HepG2 (cell line): ENCODE measurements around the gene SEMA5B. TPM values are rescaled to one million over a fixed set of nuclear protein-coding genes. Genes with fewer than 3 reads are reported as not detected.
A peak's percentile ranks its signal among the peaks of the same experiment; 100 is the strongest.

Source experiments
- ATF5 ChIP-seq: sonication (generic); formaldehyde crosslinking; IDR thresholded peaks from 2 replicates; pipeline ENCODE4 v1.4.0; 2020; ENCODE audit warnings: mild to moderate bottlenecking, low read depth, missing genetic modification reagents
- DR1 ChIP-seq: sonication (generic); formaldehyde crosslinking; IDR thresholded peaks from 2 replicates; pipeline ENCODE4 v1.8.0; 2021; ENCODE audit warnings: mild to moderate bottlenecking, missing genetic modification reagents, inconsistent platforms
- GLI4 ChIP-seq: sonication (generic); formaldehyde crosslinking; IDR thresholded peaks from 2 replicates; pipeline ENCODE4 v1.5.1; 2020; ENCODE audit warnings: missing genetic modification reagents, mild to moderate bottlenecking, moderate library complexity, borderline replicate concordance
- KLF11 ChIP-seq: IDR thresholded peaks from 2 replicates; pipeline ENCODE4 v1.6.1; 2016; ENCODE audit warnings: missing compliant biosample characterization
- NR2F2 ChIP-seq: IDR thresholded peaks from 2 replicates; pipeline ENCODE4 v1.6.1; 2012; ENCODE audit warnings: low read depth, inconsistent platforms, borderline replicate concordance
- ONECUT2 ChIP-seq: sonication (generic); formaldehyde crosslinking; IDR thresholded peaks from 2 replicates; pipeline ENCODE4 v1.4.0; 2020; ENCODE audit warnings: missing genetic modification reagents
- REST ChIP-seq, 2 experiments: IDR thresholded peaks; 2 replicates each; pipeline ENCODE4 v1.6.1; 2011 to 2012; ENCODE audit warnings: low read length in 2 of 2, borderline replicate concordance in 1 of 2, low read depth in 1 of 2, mild to moderate bottlenecking in 1 of 2, moderate library complexity in 1 of 2
- STAT6 ChIP-seq: sonication (generic); formaldehyde crosslinking; IDR thresholded peaks from 2 replicates; pipeline ENCODE4 v1.4.0; 2020; ENCODE audit warnings: missing genetic modification reagents, mild to moderate bottlenecking, borderline replicate concordance
- SYNCRIP ChIP-seq: fragments of 200-400 bp; formaldehyde crosslinking; IDR thresholded peaks from 2 replicates; pipeline ENCODE4 v1.6.1; 2018; ENCODE audit warnings: mild to moderate bottlenecking, low read depth, low read length; ENCODE audit not compliant: insufficient read depth
- ZBTB3 ChIP-seq: sonication (generic); formaldehyde crosslinking; IDR thresholded peaks from 2 replicates; pipeline ENCODE4 v1.4.0; 2020; ENCODE audit warnings: low read depth, mild to moderate bottlenecking, moderate library complexity, missing genetic modification reagents, borderline replicate concordance
- ZBTB4 ChIP-seq: sonication (generic); formaldehyde crosslinking; IDR thresholded peaks from 2 replicates; pipeline ENCODE4 v1.4.0; 2020; ENCODE audit warnings: missing genetic modification reagents, mild to moderate bottlenecking, borderline replicate concordance
- ZNF501 ChIP-seq: sonication (generic); formaldehyde crosslinking; IDR thresholded peaks from 2 replicates; pipeline ENCODE4 v1.5.1; 2020; ENCODE audit warnings: mild to moderate bottlenecking, moderate library complexity, missing genetic modification reagents
- ZNF556 ChIP-seq: sonication (generic); formaldehyde crosslinking; IDR thresholded peaks from 2 replicates; pipeline ENCODE4 v1.4.0; 2020; ENCODE audit warnings: mild to moderate bottlenecking, missing genetic modification reagents, borderline replicate concordance
- ZNF800 ChIP-seq: sonication (generic); formaldehyde crosslinking; IDR thresholded peaks from 2 replicates; pipeline ENCODE4 v1.4.0; 2020; ENCODE audit warnings: missing genetic modification reagents
- polyA plus RNA-seq, 8 experiments: library from polyadenylated mRNA; depleted of rRNA in 3 of 8; stranded (reverse) in 7 of 8; unstranded in 1 of 8; fragments of >200 nt; fragmentation: Illumina TruSeq in 4 of 8; extraction: Trizol in 4 of 8; gene quantifications; 2 replicates each; pipeline versions ENCODE4 v1.2.1 to v1.2.3, GENCODE V29; 2011 to 2016; ENCODE audit warnings: low read depth in 4 of 8, missing spikeins in 1 of 8, mixed read lengths in 1 of 8; ENCODE audit not compliant: insufficient read depth in 1 of 8
- total RNA-seq, 5 experiments: library from RNA; depleted of rRNA; stranded (reverse); fragments of >200 nt; fragmentation: Illumina TruSeq; extraction: Trizol; gene quantifications; 2 replicates each; pipeline ENCODE4 v1.2.3, GENCODE V29; 2016; ENCODE audit warnings: low read depth in 1 of 5

The SEMA5B gene
- total and polyA plus RNA-seq, 2 of the 13 experiments (the other 11 are each of a cell fraction or from before 2014, with no cell fraction given): not detected

GRCh38 chr3:123066896-123067688 lies 39.5 kb upstream of the SEMA5B start, which contains the start of gene PDIA5 (continued):
- TF ChIP-seq DR1 (CRISPR knock-in tag) (peak; percentile 70; the same call in 1 of the 2 replicates), ZBTB3 (CRISPR knock-in tag) (0 out of 2 replicates have a peak, but pooled peaks have one; percentile 78), REST (IDR thresholded peaks at IDR 0.05; ENCODE audit: borderline replicate concordance in 1 of 2, low read depth in 1 of 2, low read length in 2 of 2) (0 out of 4 replicates have a peak, but pooled peaks of 1 of the 2 experiments have one; percentile 5), ZNF556 (CRISPR knock-in tag) (peak; percentile 77), NR2F2 (no peak), GLI4 (no peak), ZBTB4 (CRISPR knock-in tag) (no peak), KLF11 (peak; percentile 90; the same call in 1 of the 2 replicates), ATF5 (CRISPR knock-in tag) (no peak), STAT6 (CRISPR knock-in tag) (0 out of 2 replicates have a peak, but pooled peaks have one; percentile 14), SYNCRIP (no peak), ZNF800 (CRISPR knock-in tag) (peak; percentile 63; the same call in 1 of the 2 replicates), ZNF501 (peak; percentile 97), ONECUT2 (CRISPR knock-in tag) (no peak)
